K562 (cell line): ENCODE results near the gene JPT2. TPM values are rescaled to one million over a fixed set of nuclear protein-coding genes. Genes with fewer than 3 reads are reported as not detected.

Experiments used
- ATAC-seq: fragments of 200-7000 bp; cut with Tn5 transposase; 3 replicates; pipeline ENCODE4 v1.9.1; 2020; ENCODE audit warnings: moderate library complexity
- BruUV-seq: library from RNA; stranded (reverse); fragments of 400-500 nt; replicated peaks from 2 replicates; lab custom pipeline; 2021; lab: Mats Ljungman, UMichigan
- CTCF ChIA-PET: fragments of 300-600 bp; formaldehyde crosslinking; extraction: SDS; loops from one replicate; lab custom pipeline; 2021; ENCODE audit warnings: low intra/inter-chr PET ratio; lab: Yijun Ruan, JAX
- POLR2A ChIA-PET: fragments of 300-600, 350-650 bp; sonication (Branson Sonifier 250); formaldehyde crosslinking; extraction: SDS; loops from one replicate; lab custom pipeline; 2021; ENCODE audit warnings: antibody characterized with exemption, inconsistent platforms; lab: Yijun Ruan, JAX
- DNase-seq, 4 experiments: peaks; one replicate each; pipeline versions ENCODE4 v3.0.0 to v3.0.0-alpha.2; 2011 to 2018; ENCODE audit warnings: low spot score in 3 of 4, mixed read lengths in 3 of 4; ENCODE audit errors: extremely low read depth in 1 of 4
- FAIRE-seq: peaks from 2 replicates; lab custom pipeline; 2011; peaks lifted over from hg19 to GRCh38; lab: Jason Lieb, UNC
- H2AFZ ChIP-seq: 2 replicates; pipeline ENCODE4 v1.6.0; 2011; ENCODE audit warnings: low read depth, low read length, control low read depth, inconsistent platforms
- H3K27ac ChIP-seq: fragments of 200-600 bp; 3 replicates; pipeline ENCODE4 v1.8.0; 2011; ENCODE audit warnings: low read depth, mild to moderate bottlenecking, control low read depth, inconsistent platforms, low read length, moderate library complexity, mixed read lengths; ENCODE audit errors: extremely low read depth
- H3K27me3 ChIP-seq, 2 experiments: fragments of 300-600 bp in 1 of 2; 2 replicates in 1 of 2; 3 replicates in 1 of 2; pipeline versions ENCODE4 v1.6.0 to v1.8.0; 2011; ENCODE audit warnings: inconsistent platforms in 2 of 2, low read length in 2 of 2, mild to moderate bottlenecking in 1 of 2, mixed read lengths in 1 of 2, moderate library complexity in 1 of 2; ENCODE audit not compliant: control insufficient read depth in 2 of 2, insufficient read depth in 2 of 2
- H3K36me3 ChIP-seq: fragments of 300-600 bp; 3 replicates; pipeline ENCODE4 v1.8.0; 2011; ENCODE audit warnings: mild to moderate bottlenecking, low read length, inconsistent platforms; ENCODE audit not compliant: control insufficient read depth, insufficient read depth
- H3K4me1 ChIP-seq, 2 experiments: fragments of 200-600 bp in 1 of 2; replicated peaks in 1 of 2; 2 replicates in 1 of 2; 3 replicates in 1 of 2; pipeline versions ENCODE4 v1.5.1 to v1.8.0; 2011; ENCODE audit warnings: inconsistent platforms in 2 of 2, low read length in 2 of 2, mild to moderate bottlenecking in 1 of 2, mixed read lengths in 1 of 2, moderate library complexity in 1 of 2; ENCODE audit not compliant: control insufficient read depth in 2 of 2, insufficient read depth in 2 of 2
- H3K4me2 ChIP-seq: 2 replicates; pipeline ENCODE4 v1.6.1; 2011; ENCODE audit warnings: low read length, control low read depth, inconsistent platforms, mixed read lengths; ENCODE audit not compliant: insufficient read depth
- H3K4me3 ChIP-seq: fragments of 200-600 bp; sonication (generic), shearing (Covaris generic); 2 replicates; pipeline ENCODE4 v1.5.1; 2016; ENCODE audit warnings: control low read depth, inconsistent platforms
- H3K79me2 ChIP-seq: fragments of 200-600 bp; 3 replicates; pipeline ENCODE4 v1.8.0; 2011; ENCODE audit warnings: low read length, inconsistent platforms; ENCODE audit not compliant: control insufficient read depth, insufficient read depth
- H3K9ac ChIP-seq, 2 experiments: 2 replicates each; pipeline versions ENCODE4 v1.6.0 to v1.6.1; 2011; ENCODE audit warnings: low read depth in 2 of 2, low read length in 2 of 2, control low read depth in 1 of 2, inconsistent platforms in 1 of 2, mild to moderate bottlenecking in 1 of 2, mixed read lengths in 1 of 2; ENCODE audit not compliant: insufficient read depth in 1 of 2
- H3K9me1 ChIP-seq: one replicate; pipeline ENCODE4 v1.6.0; 2011; ENCODE audit warnings: inconsistent platforms, mild to moderate bottlenecking, low read length, moderate library complexity; ENCODE audit not compliant: control insufficient read depth, insufficient read depth
- H3K9me3 ChIP-seq: replicated peaks from 2 replicates; pipeline ENCODE4 v1.5.1; 2011; ENCODE audit warnings: low read depth, low read length, inconsistent platforms; ENCODE audit not compliant: control insufficient read depth, insufficient read depth
- H4K20me1 ChIP-seq: replicated peaks from 2 replicates; pipeline ENCODE4 v1.6.1; 2011; ENCODE audit warnings: low read length, inconsistent platforms, mixed read lengths; ENCODE audit not compliant: control insufficient read depth, insufficient read depth
- CBX1 ChIP-seq: sonication (generic); IDR thresholded peaks from 2 replicates; pipeline ENCODE4 v1.6.1; 2016; ENCODE audit warnings: antibody characterized with exemption, low read depth, mild to moderate bottlenecking
- FOSL1 ChIP-seq: fragments of 200-800 bp; sonication (Bioruptor generic); conservative IDR thresholded peaks from 2 replicates; pipeline ENCODE4 v1.6.1; 2016; ENCODE audit warnings: missing genetic modification characterization, missing compliant biosample characterization
- PRPF4 ChIP-seq: fragments of 200-400 bp; formaldehyde crosslinking; IDR thresholded peaks from one replicate; pipeline ENCODE4 v1.6.1; 2017; ENCODE audit warnings: low read length, low read depth, mild to moderate bottlenecking; ENCODE audit not compliant: insufficient read depth, poor library complexity, severe bottlenecking
- SMARCB1 ChIP-seq: IDR thresholded peaks from 2 replicates; pipeline ENCODE4 v1.6.1; 2011; ENCODE audit warnings: improper control_type of control experiment, low read depth; ENCODE audit not compliant: insufficient read length
- TCF7 ChIP-seq: sonication (generic); IDR thresholded peaks from 2 replicates; pipeline ENCODE4 v1.6.1; 2016; ENCODE audit warnings: antibody characterized with exemption, borderline replicate concordance
- TRIM24 ChIP-seq, 2 experiments: fragments of 450-650 bp; IDR thresholded peaks; 2 replicates each; pipeline ENCODE4 v1.6.1; 2016
- ZBTB9 ChIP-seq: fragments of 450-650 bp; formaldehyde crosslinking; IDR thresholded peaks from 2 replicates; pipeline ENCODE4 v1.4.0; 2020; ENCODE audit warnings: mild to moderate bottlenecking, moderate library complexity
- ZFP36 ChIP-seq: fragments of 150-350 bp; IDR thresholded peaks from 2 replicates; pipeline ENCODE4 v1.6.1; 2018; ENCODE audit warnings: low read length, low read depth; ENCODE audit not compliant: partially characterized antibody
- ZNF3 ChIP-seq: fragments of 250-450 bp; sonication (Bioruptor Pico); IDR thresholded peaks from 2 replicates; pipeline ENCODE4 v1.5.0; 2021; ENCODE audit warnings: mild to moderate bottlenecking, moderate library complexity
- ZNF57 ChIP-seq: fragments of 450-650 bp; formaldehyde crosslinking; IDR thresholded peaks from 2 replicates; pipeline ENCODE4 v1.4.0; 2020; ENCODE audit warnings: mild to moderate bottlenecking, moderate library complexity
- WGBS: fragments of 100-300 bp; shearing (Covaris generic); methylation state at CpG from one replicate; pipeline ENCODE4 v1.1.6; 2016; ENCODE audit warnings: low coverage, mixed read lengths; ENCODE audit not compliant: insufficient coverage; ENCODE audit errors: missing lambda C conversion rate; 5-methylcytosine and 5-hydroxymethylcytosine counted together
- in situ Hi-C: fragments of 300-500 bp; cut with MboI; formaldehyde crosslinking; loops from 4 replicates; pipeline ENCODE4 v1.15.0; 2018; ENCODE audit warnings: inconsistent platforms, mixed read lengths
- intact Hi-C: fragments of 100-400 bp; cut with micrococcal nuclease; formaldehyde crosslinking; loops from 2 replicates; pipeline ENCODE4 v1.14.2; 2022
- polyA plus RNA-seq, 8 experiments: library from polyadenylated mRNA; depleted of rRNA in 4 of 8; stranded (reverse) in 5 of 8; unstranded in 3 of 8; fragments of >200 nt; fragmentation: Nextera tagmentation in 2 of 8; fragmentation: Illumina TruSeq in 1 of 8; extraction: Ambion mirVana in 2 of 8; extraction: Trizol in 1 of 8; gene quantifications; 2 replicates each; pipeline versions ENCODE4 v1.2.1 to v1.2.3, GENCODE V29; 2011 to 2014; ENCODE audit warnings: inconsistent platforms in 1 of 8, missing spikeins in 1 of 8
- total RNA-seq, 7 experiments: library from RNA; depleted of rRNA in 6 of 7; stranded (reverse); fragments of >200 nt in 6 of 7; fragmentation: Illumina TruSeq in 2 of 7; extraction: Trizol in 2 of 7; gene quantifications; 2 replicates each; pipeline versions ENCODE4 v1.2.1 to v1.2.3, GENCODE V29; 2011 to 2021; ENCODE audit warnings: low replicate concordance in 1 of 7
- TF ChIP-seq, protein P1 (sequence below): fragments of 250-450 bp; sonication (Bioruptor Pico); IDR thresholded peaks from 2 replicates; pipeline ENCODE4 v1.5.0; 2021; ENCODE audit warnings: mild to moderate bottlenecking, moderate library complexity

The JPT2 gene
- total and polyA plus RNA-seq, 9 of the 15 experiments (the other 6 are each of a cell fraction or from before 2014, with no cell fraction given), result 25.5 to 133 (median 106) TPM

DNA sequence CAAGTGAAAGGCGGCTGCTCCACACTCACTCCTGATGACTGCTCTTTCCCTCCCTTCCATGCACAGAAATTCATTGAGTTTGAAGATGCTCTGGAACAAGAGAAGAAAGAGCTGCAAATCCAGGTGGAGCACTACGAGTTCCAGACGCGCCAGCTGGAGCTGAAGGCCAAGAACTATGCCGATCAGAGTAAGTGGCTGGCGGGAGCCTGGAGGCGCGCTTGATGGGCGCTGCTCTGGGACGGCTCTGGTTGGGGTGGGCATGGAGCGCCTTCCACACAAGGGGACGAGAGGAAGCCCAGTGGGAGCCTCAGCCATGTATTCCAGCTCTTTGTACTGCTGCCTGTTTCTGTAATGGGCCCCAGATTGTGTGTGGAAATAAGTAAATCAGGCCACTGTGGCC, 46.4 kb downstream of the JPT2 start:
- 99% methylated on average over 9 of the region's 12 CpGs for WGBS
- H3K9me1 ChIP-seq, result no peaks in the 10 kb centered on the region
- H3K4me2 ChIP-seq, result no peak overlapping the region
- H3K9me3 ChIP-seq, result no peaks in the 10 kb centered on the region
- CTCF ChIA-PET, result no interaction called here
- peaks cover 21% of the 10 kb centered on the region for H3K79me2 ChIP-seq
- no peak for TF ChIP-seq PRPF4
- no peak for TF ChIP-seq TCF7
- no peak for TF ChIP-seq ZNF3
- TF ChIP-seq TRIM24 (IDR thresholded peaks at IDR 0.05), result no peak
- TF ChIP-seq CBX1, result no peak
- TF ChIP-seq, protein P1, sequence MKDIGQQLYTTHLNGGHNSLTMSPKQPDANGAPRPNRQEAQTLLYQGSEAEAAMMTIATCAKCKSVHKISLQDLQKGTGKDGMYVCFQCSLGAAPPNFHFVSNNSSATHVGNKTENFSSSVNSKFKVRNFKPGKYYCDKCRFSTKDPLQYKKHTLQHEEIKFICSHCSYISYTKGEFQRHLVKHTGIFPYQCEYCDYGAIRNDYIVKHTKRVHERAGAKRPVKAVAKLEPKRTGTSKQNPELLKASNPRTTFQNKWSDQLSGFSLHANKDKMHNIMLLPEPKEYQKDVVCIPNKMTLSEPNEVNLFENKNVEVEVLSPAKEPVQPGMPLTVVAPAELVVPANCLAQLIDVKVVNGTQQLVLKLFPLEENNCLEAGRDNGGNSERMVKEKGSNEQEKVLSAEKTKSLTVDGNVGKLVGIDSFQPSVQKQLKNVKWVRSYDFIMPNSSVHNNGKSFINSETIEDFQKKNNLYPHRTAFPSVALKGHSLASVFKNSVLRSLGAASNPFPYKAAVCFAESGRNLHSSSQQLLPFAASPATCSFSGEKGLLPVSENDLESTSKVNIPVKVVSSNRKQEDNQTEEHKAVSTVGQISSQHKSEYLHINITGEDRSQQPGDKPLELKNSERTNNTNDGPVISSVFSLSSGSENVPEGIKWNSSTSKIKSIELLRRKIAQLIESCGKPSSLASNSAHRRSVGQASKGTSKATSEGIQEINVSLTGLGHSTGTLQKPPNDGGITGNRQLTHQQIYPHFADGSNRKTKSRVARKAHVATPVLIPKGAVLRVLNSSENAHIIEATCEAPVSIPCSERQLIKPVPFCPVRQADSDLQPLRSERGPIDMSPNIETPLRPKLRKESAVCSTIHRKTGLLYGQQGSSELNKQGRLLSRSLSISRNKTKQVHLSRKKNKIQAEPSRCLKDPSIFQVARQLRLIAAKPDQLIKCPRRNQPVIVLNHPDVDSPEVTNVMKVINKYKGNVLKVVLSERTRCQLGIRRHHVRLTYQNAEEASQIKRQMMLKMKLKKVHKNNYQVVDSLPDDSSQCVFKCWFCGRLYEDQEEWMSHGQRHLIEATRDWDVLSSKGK (CRISPR knock-in tag), result no peak
- no peak for TF ChIP-seq ZFP36
- no peak for TF ChIP-seq SMARCB1
- TF ChIP-seq ZNF57 (CRISPR knock-in tag), result no peak
- no peak for TF ChIP-seq FOSL1 (tag)
- TF ChIP-seq ZBTB9, result no peak
- H3K4me1 ChIP-seq, result peaks cover 9 to 26% of the 10 kb centered on the region in 2 experiments; a peak in 3 of 5 replicates
- no peak overlapping the region for H2AFZ ChIP-seq
- POLR2A ChIA-PET, result interaction anchor here (0.6 to 1.2 kb wide), 3 partner anchors 95 to 1567 kb away, joined by 3 read pairs; partner anchors contain the start of gene TELO2
- no TSS peak for BruUV-seq
- intact Hi-C loops (no loop called here), in situ Hi-C loops (no loop called here)
- ATAC-seq (no peak), FAIRE-seq (no peak), DNase-seq (no peak)
- H3K27me3 ChIP-seq, result no peaks in the 10 kb centered on the region
- H3K4me3 ChIP-seq, result no peak overlapping the region
- H3K9ac ChIP-seq, result peak overlapping the region in 1 of 2 experiments; percentile 24; a peak in 1 of 4 replicates
- no peaks in the 10 kb centered on the region; the same call in 1 of the 2 replicates for H4K20me1 ChIP-seq
- H3K27ac ChIP-seq, result no peak overlapping the region
- H3K36me3 ChIP-seq, result peaks cover 35% of the 10 kb centered on the region; the same call in 2 of the 3 replicates
